GM21360 (cell line): ENCODE data around the gene KRT8.

Source experiments
- ATAC-seq: cut with Tn5 transposase; IDR thresholded peaks from one replicate; pipeline ENCODE4 v1.9.1; 2021; ENCODE audit warnings: mild to moderate bottlenecking, moderate library complexity; ENCODE audit not compliant: unreplicated experiment

Gene KRT8

GRCh38 chr12:52849511-52849910 is 55.4 kb downstream of the KRT8 start:
- no peak for ATAC-seq

- no peak for ATAC-seq
Observed at GRCh38 chr12:52848661-52849255, 56.1 kb downstream of the KRT8 start, which contains the start of gene KRT78. TSS of gene KRT78 (minus strand) at chr12:52848994. CDS start at chr12:52848930, 64 bp downstream.

GRCh38 chr12:52847335-52848102 is 57.4 kb downstream of the KRT8 start:
- no peak for ATAC-seq
